Calu3 (cell line): ENCODE measurements around the gene HOXA3. TPM values are rescaled to one million over a fixed set of nuclear protein-coding genes. Genes with fewer than 3 reads are reported as not detected.

Experiments used
- BruUV-seq: library from RNA; stranded (reverse); fragments of 400-500 nt; replicated peaks from 2 replicates; lab custom pipeline; 2021; lab: Mats Ljungman, UMichigan
- CTCF ChIA-PET: fragments of 300-600 bp; sonication (Branson Sonifier 250); formaldehyde crosslinking; loops from one replicate; lab custom pipeline; 2022; ENCODE audit warnings: antibody characterized with exemption; lab: Charles Lee
- DNase-seq: peaks from one replicate; pipeline ENCODE4 v3.0.0; 2022
- H3K27ac Mint-ChIP-seq: one replicate; pipeline ENCODE4 v1.8.0; 2022; ENCODE audit warnings: mixed read lengths; ENCODE audit not compliant: unreplicated experiment
- H3K27me3 Mint-ChIP-seq: one replicate; pipeline ENCODE4 v1.8.0; 2022; ENCODE audit warnings: mixed read lengths; ENCODE audit not compliant: unreplicated experiment
- H3K36me3 Mint-ChIP-seq: one replicate; pipeline ENCODE4 v1.8.0; 2022; ENCODE audit warnings: mild to moderate bottlenecking, moderate library complexity, mixed read lengths; ENCODE audit not compliant: insufficient read depth, unreplicated experiment
- H3K4me1 Mint-ChIP-seq: one replicate; pipeline ENCODE4 v1.8.0; 2022; ENCODE audit warnings: mild to moderate bottlenecking, low read depth, mixed read lengths; ENCODE audit not compliant: unreplicated experiment
- H3K4me3 Mint-ChIP-seq: one replicate; pipeline ENCODE4 v1.8.0; 2022; ENCODE audit warnings: mild to moderate bottlenecking, low read depth, moderate library complexity, mixed read lengths; ENCODE audit not compliant: unreplicated experiment
- H3K9me3 Mint-ChIP-seq: one replicate; pipeline ENCODE4 v1.8.0; 2022; ENCODE audit warnings: low read depth, mixed read lengths; ENCODE audit not compliant: unreplicated experiment
- intact Hi-C: fragments of 100-400 bp; cut with micrococcal nuclease; formaldehyde crosslinking; loops from one replicate; pipeline ENCODE4 v1.10.0; 2022; ENCODE audit not compliant: unreplicated experiment
- total RNA-seq: library from RNA; stranded (reverse); gene quantifications from 2 replicates; pipeline ENCODE4 v1.2.3, GENCODE V29; 2022
- TF ChIP-seq, protein P1 (sequence below): fragments of 200-600 bp; IDR thresholded peaks from one replicate; pipeline ENCODE4 v1.8.0; 2022; ENCODE audit warnings: antibody characterized with exemption; ENCODE audit not compliant: unreplicated experiment

Gene HOXA3
- total RNA-seq, 1 experiment from 2014 or later: 20.9 TPM

DNA sequence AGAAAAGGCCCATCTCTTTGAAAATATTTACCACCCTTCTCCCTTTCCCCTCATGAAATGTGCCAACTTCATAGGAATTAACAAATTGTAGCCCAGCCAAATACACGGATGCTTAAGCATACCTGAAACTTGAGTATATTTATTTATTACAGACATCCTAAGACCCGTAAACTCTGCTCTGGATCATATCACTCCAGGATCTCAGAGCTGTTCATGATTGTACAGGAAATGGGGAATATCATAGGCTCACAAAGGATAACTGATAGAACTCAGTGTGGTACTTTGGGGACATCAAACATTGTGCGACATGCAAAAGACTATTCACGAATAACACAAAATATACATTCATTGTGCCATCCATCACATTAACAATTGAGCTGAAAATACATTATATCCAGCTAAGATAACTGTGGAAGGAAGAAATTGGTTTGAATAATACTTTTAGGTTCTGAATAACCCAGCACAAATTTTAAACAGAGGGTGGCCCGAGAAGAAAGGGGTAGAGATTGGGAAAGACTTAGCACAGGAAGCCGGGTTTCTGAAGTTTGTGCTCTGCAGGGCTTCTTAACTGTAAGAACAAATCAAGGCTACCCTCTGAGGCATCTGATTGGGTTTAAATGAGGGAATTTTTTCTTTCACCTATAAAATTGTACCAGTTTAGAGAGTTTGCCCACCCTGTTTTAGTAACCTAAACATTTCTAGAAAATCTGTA, 59.0 kb downstream of the HOXA3 start:
- DNase-seq: no peak
- Mint-ChIP-seq H3K36me3 (peaks cover 3% of the 10 kb centered on the region), H3K4me1 (peaks cover 27% of the 10 kb centered on the region), H3K9me3 (no peaks in the 10 kb centered on the region), H3K27me3 (no peaks in the 10 kb centered on the region), H3K4me3 (no peak overlapping the region), H3K27ac (no peak overlapping the region)
- BruUV-seq: no TSS peak
- TF ChIP-seq, protein P1, sequence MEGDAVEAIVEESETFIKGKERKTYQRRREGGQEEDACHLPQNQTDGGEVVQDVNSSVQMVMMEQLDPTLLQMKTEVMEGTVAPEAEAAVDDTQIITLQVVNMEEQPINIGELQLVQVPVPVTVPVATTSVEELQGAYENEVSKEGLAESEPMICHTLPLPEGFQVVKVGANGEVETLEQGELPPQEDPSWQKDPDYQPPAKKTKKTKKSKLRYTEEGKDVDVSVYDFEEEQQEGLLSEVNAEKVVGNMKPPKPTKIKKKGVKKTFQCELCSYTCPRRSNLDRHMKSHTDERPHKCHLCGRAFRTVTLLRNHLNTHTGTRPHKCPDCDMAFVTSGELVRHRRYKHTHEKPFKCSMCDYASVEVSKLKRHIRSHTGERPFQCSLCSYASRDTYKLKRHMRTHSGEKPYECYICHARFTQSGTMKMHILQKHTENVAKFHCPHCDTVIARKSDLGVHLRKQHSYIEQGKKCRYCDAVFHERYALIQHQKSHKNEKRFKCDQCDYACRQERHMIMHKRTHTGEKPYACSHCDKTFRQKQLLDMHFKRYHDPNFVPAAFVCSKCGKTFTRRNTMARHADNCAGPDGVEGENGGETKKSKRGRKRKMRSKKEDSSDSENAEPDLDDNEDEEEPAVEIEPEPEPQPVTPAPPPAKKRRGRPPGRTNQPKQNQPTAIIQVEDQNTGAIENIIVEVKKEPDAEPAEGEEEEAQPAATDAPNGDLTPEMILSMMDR: no peak
- intact Hi-C loops: no loop called here
- CTCF ChIA-PET: interaction anchor here (0.6 to 1.6 kb wide), 2 partner anchors 51 to 195 kb away, joined by 4 read pairs; no protein-coding TSS in a partner anchor

DNA sequence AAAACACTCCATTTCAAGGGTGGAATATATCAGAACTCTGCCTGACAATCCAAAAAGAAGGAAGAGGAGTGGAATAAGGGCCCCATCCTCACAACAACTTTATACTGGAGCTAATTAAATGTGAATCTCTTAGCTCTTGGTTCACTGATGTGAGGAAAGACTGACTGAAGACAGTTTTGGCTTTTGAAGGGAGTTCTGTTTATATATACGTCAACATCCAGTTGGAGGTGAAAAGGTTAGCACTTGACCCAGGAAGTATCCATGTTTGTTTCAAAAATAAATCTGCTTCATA, 59.6 kb downstream of the HOXA3 start:
- Mint-ChIP-seq H3K36me3 (no peaks in the 10 kb centered on the region), H3K27ac (no peak overlapping the region), H3K9me3 (no peaks in the 10 kb centered on the region), H3K4me3 (no peak overlapping the region), H3K27me3 (no peaks in the 10 kb centered on the region), H3K4me1 (peaks cover 22% of the 10 kb centered on the region)
- TF ChIP-seq, protein P1: no peak
- intact Hi-C loops: no loop called here
- CTCF ChIA-PET: interaction anchor here (1.6 kb wide), 1 partner anchor 51 kb away, joined by 4 read pairs; no protein-coding TSS in a partner anchor
- DNase-seq: no peak
- no TSS peak for BruUV-seq

DNA sequence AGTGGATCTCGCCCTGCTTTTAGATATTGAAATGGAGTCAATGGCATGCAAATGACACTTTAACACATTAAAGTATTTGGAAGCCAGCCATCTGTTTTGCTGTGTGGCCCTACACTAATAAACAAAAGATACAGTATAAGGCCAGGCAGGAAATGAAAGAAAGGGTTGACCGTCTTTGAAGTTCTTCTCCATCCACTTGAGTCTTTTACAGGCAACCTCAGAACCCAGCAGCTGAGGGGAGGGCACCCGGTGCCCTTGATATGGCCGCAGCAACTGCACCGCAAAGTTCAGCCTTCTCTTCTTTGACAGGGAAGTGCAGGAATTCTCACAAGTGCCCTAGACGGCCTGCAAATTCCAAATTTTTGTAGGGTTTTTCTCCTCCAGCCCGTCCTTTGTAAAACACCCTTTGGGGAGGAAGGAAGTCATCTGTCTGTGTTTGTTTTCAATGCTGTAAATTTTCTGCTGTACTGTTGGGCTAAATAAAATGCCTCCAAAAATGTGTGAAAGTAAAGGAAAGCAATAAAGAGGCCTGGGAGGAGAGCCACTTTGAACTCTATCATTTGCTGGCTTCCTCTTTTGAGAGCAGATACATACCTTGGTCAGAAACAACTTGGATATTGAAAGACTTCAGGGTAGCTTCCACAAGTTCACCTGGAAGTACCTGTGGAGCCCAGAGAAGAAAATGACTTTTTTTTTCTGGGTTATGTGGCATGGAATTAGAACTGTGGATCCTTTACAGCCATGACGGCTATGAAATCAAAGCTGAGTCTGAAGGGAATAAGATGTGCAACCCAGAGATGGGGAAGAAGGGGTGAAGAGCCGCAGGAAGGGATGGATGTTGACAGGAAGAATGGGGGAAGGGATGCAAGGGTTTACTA, 60.2 kb downstream of the HOXA3 start:
- Mint-ChIP-seq H3K27me3 (no peaks in the 10 kb centered on the region), H3K4me1 (peaks cover 16% of the 10 kb centered on the region), H3K9me3 (no peaks in the 10 kb centered on the region), H3K27ac (no peak overlapping the region), H3K36me3 (no peaks in the 10 kb centered on the region), H3K4me3 (no peak overlapping the region)
- BruUV-seq: no TSS peak
- TF ChIP-seq, protein P1: no peak
- CTCF ChIA-PET: interaction anchor here (1.6 kb wide), 1 partner anchor 50 kb away, joined by 4 read pairs; no protein-coding TSS in a partner anchor
- DNase-seq: no peak
- intact Hi-C loops: no loop called here

GRCh38 chr7:27091105-27091504, 61.3 kb downstream of the HOXA3 start:
- CTCF ChIA-PET: interaction anchor here (1.0 kb wide), 1 partner anchor 22 kb away, joined by 3 read pairs; no protein-coding TSS in a partner anchor
- no peak overlapping the region for H3K27ac Mint-ChIP-seq
- H3K27me3 Mint-ChIP-seq: no peaks in the 10 kb centered on the region
- no peaks in the 10 kb centered on the region for H3K36me3 Mint-ChIP-seq
- intact Hi-C loops: no loop called here
- no TSS peak for BruUV-seq
- TF ChIP-seq, protein P1: no peak
- no peak overlapping the region for H3K4me3 Mint-ChIP-seq
- no peak for DNase-seq
- peaks cover 12% of the 10 kb centered on the region for H3K4me1 Mint-ChIP-seq
- no peaks in the 10 kb centered on the region for H3K9me3 Mint-ChIP-seq
